ENCODE data around the gene CXCL17.

CXCL17 gene

DNA sequence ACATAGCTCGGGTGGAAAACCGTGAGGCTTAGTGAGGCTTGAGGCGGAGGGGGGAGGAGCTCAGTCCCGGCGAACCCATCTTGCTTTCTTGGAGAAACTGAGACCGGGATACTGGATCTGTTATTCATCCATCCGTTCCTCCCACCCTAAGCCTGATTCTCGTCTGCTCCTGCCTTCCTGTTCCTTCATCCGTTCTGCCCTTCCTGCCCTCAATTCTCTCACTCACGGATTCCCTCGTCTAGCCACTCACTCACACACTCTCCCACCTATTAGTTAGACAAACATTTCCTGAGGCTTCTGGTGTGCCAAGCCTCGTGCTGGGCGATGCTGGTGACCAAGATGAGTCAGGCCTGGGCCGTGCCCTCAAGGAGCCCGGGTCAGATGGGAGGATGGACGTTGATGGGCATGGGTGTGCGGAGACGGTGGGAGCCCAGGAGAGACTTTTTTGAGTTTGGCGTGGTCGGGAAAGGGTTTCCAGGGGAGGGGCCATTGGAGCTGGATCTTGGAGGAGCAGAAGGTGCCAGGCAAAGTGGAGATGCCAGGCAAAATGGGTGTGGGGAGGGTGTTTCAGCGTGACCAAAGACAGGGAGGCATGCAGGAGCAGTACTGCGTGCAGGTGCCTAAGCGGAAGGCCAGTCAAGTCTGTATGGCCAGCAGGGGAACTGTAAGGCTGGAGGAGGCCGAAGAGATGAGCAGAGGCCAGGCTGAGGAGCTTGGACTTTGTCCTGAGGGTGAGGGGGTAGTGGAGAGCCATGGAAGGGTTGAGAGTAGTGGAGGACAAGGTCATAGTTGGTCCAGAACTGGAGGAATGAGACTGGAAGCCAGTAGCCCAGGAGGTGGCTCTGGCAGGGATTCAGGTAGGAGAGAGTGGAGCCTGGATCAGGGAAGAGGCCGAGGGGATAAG is 45.2 kb downstream of the CXCL17 start:
- DNase-seq = no peak

DNA sequence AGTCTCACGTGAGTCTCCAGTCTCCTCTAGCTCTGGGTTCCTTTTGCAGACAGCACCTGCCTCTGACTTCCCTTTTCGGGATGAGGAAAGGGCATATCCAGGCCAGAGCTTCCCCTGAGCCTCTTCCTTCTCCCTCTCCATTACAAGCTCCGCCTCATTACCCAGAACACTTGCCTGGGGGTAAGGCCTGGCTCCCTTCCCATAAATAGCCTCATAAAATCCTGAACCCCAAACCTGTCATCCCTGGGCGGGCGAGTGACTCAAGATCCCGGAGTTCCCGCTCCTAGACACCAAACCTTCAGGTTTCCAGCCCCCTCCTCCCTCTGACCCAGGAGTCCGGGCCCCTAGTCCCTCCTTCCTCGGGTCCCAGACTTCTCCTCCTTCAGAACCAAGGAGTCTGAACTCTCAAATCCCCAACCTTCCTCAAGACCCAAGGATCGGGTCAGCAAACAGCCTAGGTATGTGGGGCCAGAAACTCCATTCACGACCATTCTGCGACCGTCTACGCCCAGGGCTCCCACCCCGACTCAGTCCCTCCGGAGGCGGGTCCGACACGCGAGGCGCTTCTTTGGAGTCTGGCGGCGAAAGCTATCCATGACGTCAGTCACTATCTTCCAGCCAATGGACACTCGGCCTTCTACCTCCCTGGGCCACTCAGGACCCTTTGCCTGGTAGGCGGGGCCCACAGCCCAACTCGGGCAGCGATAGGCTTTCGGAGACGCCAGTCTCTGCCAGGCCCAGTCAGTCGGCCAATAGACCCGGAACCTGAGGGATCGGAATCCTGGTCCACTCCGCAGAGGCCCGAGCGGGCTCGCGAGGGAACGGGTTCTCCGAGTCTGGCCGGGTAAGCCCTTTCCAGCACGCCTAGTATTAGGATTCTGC is 46.1 kb downstream of the CXCL17 start:
- peak; percentile 99 for DNase-seq

DNA sequence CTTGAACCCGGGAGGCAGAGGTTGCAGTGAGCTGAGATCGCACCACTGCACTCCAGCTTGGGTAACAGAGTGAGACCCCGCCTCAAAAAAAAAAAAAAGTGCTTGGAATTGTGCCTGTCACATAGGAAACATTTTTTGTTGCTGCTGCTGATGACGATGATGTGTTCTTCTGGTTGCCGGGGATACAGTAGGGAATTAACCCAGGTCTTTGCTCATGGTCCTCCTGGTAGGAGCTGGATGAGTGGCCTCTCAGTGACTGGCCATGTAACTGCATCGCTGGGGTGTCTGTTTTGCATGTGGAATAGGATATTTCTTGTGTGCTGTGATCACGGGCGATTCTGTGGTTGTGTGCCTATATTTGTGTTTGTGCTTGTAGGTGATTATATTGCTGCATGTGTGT is 48.0 kb downstream of the CXCL17 start:
- DNase-seq = no peak

DNA sequence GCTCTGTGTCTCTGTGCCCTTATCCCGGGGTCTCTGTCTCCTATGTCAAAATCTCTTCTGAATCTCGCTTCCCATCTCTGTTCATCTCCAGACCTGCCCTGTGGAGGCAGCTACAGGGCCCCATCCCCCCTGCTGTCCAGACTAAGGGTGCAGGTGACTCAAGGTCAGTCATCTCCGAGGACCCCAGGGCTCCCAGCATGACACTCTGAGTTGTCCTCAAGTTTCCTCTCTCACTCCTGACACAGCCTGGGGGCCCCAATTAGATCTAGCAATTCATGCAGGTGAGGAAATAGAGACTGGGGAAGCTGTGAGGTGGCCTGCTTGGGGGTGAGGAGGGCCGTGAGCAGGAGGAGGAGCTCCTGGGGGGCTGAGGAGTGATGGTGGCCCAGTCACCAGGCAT is 50.6 kb downstream of the CXCL17 start:
- no peak for DNase-seq

DNA sequence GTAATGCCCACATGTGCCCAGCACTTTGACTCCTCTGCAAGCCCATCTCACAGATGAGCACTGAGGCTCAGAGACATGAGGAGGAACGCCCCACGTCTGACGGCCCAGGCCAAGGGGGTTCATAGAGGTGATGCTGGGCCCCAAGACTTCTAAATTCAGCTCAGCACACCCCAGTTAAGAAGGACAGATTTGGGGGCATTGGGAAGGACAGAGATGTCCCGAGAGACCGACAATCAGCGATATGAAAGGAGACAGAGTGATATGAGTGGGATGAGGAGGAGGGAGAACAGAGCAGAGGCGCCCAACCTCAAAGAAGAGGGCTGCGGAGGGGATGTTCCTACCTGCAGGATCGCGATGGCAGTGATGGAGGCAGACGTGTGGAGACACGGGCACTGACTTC is 52.8 kb downstream of the CXCL17 start, which contains the start of gene CNFN:
TSS of gene CNFN (minus strand) at position 399 of the 400 bp plus-strand sequence. CDS start 1,260 bp downstream, outside the sequence.
- no peak for DNase-seq

DNA sequence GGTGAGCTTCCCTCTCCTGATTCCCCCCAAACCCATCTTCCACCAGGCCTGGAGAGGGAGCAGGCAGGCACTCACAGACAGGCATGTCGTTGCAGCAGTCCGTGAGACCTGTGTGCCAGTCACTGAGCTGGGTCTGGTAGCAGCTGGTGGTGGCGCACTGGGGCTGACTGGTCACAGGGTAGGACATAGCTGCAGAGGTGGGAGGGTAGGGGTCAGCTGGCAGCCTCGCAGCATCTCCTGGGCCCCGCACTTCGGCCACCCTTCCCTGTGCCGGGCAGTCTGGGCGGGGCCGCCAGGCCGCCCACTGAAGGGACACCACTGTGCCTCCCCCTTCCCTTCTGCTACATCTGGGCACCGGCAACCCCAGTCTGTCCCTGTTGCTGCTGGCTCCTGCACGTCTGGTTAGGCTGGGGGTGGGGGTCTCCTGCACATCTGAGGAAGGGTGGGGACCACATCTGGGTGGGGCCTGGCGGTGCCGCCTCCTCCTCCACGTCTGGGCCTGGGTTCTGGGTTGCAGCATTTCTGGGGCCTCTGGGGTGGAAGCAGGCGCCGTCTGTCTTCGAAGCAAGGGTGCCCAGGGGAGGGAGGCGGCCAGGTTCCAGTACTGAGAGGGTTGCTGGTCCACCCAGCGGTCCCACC is 53.8 kb downstream of the CXCL17 start:
- DNase-seq = no peak

DNA sequence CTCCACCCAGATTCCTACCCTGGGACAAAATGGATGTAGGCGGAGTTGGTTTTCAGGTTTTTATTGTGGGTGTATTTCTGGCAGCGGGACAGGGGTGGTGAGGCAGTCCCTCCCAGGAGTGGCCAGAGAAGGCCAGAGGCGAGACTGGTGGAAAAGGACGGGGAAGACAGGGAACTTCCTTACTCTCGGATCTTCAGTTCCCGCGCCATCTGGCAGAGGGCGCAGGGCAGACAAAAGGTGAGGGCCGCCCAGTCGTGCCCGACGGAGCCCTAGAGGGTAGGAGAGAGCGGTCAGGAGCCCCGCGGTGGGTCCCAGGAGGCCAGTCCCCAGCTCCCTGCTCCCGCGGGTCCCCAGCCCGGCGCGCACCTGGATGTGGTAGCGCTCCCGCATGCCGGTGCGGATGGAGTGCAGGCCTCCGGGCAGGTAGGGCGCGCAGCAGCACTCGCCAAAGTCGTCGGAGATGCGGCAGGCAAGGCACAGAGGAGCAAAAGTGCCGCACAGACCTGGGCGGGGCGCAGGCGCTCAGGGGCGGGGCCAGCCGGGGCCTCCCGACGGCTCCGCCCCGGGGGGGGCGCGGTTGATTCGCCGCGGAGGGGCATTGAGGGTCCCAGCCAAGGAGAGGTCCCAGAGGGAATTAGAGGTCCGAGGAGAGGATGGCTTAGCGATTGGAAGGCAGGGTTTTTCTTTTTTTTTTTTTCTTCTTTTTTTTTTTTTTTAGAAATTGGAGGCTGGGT is 55.6 kb downstream of the CXCL17 start:
- DNase-seq = peak; percentile 22

DNA sequence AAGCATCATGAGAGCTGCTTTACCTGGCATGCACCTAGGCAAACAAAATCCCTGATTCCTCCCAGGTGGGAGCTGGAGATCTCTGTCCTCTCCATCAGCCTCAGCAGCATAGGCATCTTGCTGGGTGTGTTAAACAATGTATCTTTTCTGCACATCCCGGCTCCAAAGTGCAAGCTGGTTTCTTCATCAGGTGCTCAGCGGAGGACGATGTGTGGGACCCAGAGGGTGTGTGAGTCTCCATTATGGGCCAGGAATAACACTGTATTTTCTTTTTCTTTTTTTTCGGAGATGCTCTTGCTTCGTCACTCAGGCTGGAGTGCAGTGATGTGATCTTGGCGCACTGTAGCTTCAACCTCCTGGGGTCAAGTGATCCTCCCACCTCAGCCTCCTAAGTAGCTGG is 62.6 kb downstream of the CXCL17 start:
- no peak for DNase-seq
